HG02759 (cell line): ENCODE data around the gene RBL2.
A peak's percentile ranks its signal among the peaks of the same experiment; 100 is the strongest.
"Not testable (repeated sequence)": the region's sequence is repeated elsewhere in the genome, so short reads cannot be mapped to it uniquely, and the experiment has no call there.

Experiments
- ATAC-seq: cut with Tn5 transposase; IDR thresholded peaks from one replicate; pipeline ENCODE4 v1.9.1; 2021; ENCODE audit warnings: mild to moderate bottlenecking, moderate library complexity; ENCODE audit not compliant: unreplicated experiment

RBL2 gene

GRCh38 chr16:53434377-53435065 is at the start of gene RBL2:
Gene RBL2, plus strand, starts transcription at chr16:53434471. Its CDS starts 86 bp downstream, at chr16:53434557.
- ATAC-seq, result peak; percentile 87

DNA sequence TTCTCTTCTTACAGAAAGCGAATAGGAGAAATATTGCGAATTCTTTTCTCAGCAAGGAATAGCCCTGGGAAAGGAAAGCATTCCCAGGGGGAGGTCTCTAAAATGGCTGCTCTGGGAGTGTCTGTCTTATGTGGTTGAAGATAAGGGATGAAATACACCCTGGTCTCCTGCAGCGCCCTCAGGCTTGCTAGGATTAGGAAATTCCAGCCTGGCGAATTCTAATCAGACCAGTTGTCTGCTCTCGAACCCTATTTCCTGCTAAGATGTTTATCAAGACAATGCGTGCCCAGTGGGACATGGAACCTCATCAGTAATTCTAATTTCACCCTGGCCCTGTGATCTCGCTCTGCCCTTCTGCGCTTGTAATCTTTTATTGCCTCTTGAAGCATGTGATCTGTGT is 49.7 kb upstream of the RBL2 start:
- ATAC-seq, result not testable (repeated sequence)

DNA sequence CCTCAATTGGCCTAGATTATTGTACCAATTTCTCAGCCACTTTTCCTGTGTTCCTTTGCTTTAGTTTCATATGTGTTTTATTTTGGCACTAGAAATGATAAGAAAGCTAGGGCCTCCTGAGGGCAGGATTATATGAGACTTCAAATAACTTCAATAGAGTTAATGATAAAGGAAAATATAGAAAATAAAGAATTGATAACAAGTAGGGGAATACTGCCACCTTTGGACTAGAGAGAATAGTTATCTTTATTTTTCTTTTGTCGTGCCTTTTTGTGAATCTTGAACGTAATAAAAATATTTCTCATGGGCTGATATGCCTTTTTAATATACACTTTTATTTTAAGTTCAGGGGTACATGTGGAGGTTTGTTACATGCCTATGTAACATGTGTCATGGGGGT is 29.3 kb upstream of the RBL2 start:
- ATAC-seq, result no peak

DNA sequence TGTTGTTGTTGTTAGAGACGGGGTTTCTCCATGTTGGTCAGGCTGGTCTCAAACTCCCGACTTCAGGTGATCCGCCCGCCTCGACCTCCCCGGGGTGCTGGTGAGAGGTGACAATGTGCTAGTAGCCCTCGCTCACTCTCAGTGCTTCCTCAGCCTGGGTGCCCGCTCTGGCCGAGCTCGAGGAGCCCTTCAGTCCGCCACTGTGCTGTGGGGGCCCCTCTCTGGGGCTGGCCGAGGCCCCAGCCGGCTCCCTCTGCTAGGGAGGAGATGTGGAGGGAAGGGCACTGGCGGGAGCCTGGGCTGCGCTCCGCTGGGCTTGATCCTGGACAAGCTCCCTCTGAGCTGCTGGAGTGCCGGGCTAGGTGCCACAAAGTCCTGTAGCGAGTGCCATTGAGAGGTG is 21.7 kb upstream of the RBL2 start:
- no peak for ATAC-seq

DNA sequence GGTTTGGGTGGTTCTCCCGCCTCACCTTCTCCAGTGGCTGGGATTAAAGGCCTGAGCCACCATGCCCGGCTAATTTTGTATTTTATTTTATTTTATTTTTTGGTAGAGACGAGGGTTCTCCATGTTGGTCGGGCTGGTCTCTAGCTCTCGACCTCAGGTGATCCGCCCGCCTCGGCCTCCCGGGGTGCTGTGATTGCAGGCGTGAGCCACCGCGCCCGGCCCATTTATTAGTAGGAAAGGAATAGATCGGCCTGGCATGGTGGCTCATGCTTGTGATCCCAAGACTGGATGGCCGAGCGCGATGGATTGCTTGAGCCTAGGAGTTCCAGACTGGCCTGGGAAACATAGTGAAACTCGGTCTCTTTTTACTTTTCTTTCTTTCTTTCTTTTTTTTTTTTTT is 20.4 kb upstream of the RBL2 start:
- ATAC-seq, result no peak

- ATAC-seq, result no peak
Measured at GRCh38 chr16:53414381-53414780, 19.9 kb upstream of the RBL2 start.

DNA sequence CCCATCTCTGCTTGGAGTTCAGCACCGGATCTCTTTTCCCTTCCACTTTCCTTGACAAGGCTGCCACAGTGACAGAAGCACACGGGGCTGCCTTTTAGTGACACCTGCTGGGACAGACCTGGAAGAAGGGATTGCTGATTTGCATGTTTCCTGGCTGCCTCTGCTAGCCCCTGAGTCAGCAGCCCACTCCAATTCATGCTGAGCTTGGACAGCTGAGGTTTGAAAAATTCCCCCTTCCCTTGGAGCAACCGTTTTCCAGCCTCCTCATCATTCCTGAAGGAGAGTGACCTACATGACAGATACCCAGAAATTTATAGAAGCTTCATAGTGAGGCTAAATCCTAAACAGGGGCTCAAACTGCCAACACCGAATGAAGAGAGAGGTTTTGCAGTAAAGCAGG is 18.8 kb upstream of the RBL2 start:
- no peak for ATAC-seq

DNA sequence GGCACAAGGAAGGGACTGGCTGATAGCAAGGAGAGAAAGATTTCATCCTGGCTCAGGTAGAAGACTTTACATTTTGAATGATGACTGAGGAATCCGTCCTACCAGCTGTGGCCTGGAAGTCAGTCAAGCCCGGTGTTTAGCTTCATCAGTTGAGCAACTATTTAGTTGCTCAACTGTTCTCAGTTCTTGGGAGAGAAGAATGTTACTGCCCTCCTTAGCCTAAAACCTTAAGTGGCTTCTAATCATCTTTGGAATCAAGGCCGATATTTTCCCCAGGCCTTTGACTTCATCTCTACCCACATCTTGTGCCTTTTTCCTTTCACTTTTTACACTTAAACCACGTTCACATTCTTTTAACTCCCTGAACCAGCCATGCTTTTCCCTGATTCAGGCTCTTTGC is 17.3 kb upstream of the RBL2 start:
- no peak for ATAC-seq

DNA sequence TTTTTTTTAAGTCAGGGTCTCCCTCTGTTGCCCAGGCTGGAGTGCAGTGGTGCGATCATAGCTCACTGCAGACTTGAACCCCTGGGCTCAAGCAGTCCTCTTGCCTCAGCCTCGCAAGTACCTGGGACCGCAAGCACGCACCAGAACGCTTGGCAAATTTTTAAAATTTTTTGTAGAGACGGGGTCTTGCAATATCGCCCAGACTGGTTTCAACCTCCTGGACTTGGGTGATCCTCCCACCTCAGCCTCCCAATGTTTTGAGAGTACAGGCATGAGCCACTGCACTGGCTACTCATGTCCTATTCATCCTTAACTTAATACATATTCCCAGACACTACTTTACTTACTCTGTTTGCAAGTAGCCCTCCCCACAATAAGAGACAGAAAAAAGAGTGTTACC is 16.3 kb upstream of the RBL2 start:
- no peak for ATAC-seq

- not testable (repeated sequence) for ATAC-seq
Measured at GRCh38 chr16:53419383-53419709, 14.9 kb upstream of the RBL2 start.

DNA sequence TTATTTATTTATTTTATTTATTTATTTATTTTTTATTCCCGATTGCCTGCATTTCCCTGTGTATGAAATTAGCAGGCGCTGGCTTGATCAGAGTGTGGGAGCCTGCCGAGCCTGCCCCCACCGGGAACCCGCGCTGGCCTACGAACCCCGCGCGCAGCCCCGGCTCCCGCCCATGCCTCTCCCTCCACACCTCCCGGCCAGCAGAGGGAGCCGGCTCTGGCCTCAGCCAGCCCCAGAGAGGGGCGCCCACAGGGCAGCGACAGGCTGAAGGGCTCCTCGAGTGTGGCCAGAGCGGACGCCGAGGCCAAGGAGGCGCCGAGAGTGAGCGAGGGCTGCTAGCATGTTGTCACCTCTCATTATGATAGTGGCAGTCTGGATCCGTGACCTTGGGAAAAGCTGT is 13.0 kb upstream of the RBL2 start:
- no peak for ATAC-seq

DNA sequence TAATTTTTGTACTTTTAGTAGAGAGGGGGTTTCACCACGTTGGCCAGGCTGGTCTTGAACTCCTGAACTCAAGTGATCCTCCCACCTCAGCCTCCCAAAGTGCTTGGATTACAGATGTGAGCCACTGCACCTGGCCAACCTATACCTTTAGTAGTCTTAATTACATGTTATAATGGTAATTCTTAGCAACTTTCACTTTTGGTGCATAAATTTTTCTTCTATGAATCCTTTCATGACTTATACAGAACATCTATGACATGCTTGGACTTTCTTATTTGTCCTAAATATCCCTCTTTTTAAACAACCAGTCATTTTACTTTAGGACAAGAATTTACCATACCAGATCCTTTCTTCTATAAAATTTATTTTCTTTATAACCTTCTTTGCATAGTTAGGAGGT is 10.3 kb upstream of the RBL2 start:
- not testable (repeated sequence) for ATAC-seq

- no peak for ATAC-seq
Measured at GRCh38 chr16:53428681-53429080, 5.6 kb upstream of the RBL2 start.

GRCh38 chr16:53429221-53429943 is 4.9 kb upstream of the RBL2 start:
- no peak for ATAC-seq

GRCh38 chr16:53430363-53430762 is 3.9 kb upstream of the RBL2 start:
- no peak for ATAC-seq

- ATAC-seq, result no peak
Measured at GRCh38 chr16:53433509-53433908, 762 bp upstream of the RBL2 start.

GRCh38 chr16:53433930-53434376 is 318 bp upstream of the RBL2 start:
- ATAC-seq, result no peak

GRCh38 chr16:53435066-53435688 is 906 bp downstream of the RBL2 start:
- peak; percentile 76 for ATAC-seq

DNA sequence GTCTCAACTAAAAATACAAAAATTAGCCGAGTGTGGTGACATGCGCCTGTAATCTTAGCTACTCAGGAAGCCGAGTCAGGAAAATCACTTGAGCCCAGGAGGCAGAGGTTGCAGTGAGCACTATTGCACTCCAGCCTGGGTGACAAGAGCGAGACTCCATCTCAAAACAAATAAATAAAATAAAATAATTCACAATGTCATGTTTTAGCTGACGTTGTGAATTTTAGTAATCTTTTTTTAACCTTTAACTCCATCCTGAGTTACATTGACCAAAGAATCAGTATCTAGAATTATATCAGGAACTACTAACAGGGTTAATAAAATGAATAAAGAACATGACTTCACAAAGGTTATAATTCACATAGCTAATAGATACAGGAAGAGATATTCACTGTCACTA is 5.9 kb downstream of the RBL2 start:
- no peak for ATAC-seq

GRCh38 chr16:53445534-53445933 is 11.3 kb downstream of the RBL2 start:
- no peak for ATAC-seq

GRCh38 chr16:53446090-53446489 is 11.8 kb downstream of the RBL2 start:
- ATAC-seq, result no peak

GRCh38 chr16:53449816-53450517 is 15.7 kb downstream of the RBL2 start:
- no peak for ATAC-seq
